T-helper 17 cell (primary cell): Measurements from ENCODE around the gene ASNSD1. TPM values are rescaled to one million over a fixed set of nuclear protein-coding genes. Genes with fewer than 3 reads are reported as not detected.
"Not testable (repeated sequence)": the region's sequence is repeated elsewhere in the genome, so short reads cannot be mapped to it uniquely, and the experiment has no call there.

Experiments used
- ATAC-seq: fragments of 150-1000 bp; cut with Tn5 transposase; 2 replicates; pipeline ENCODE4 v1.10.0; 2021; ENCODE audit warnings: mild to moderate bottlenecking, moderate library complexity
- DNase-seq, 3 donors: peaks; one replicate each; pipeline versions ENCODE4 v3.0.0 to v3.0.0-alpha.2; 2020 to 2021
- H3K9me3 ChIP-seq: one replicate; pipeline ENCODE4 v1.7.0; 2013; ENCODE audit warnings: low read length, mild to moderate bottlenecking; ENCODE audit not compliant: control insufficient read depth, poor library complexity, severe bottlenecking
- H3K27ac Mint-ChIP-seq: one replicate; pipeline ENCODE4 v1.8.0; 2022; ENCODE audit warnings: mild to moderate bottlenecking, moderate library complexity, mixed read lengths
- H3K27me3 Mint-ChIP-seq: one replicate; pipeline ENCODE4 v1.8.0; 2022; ENCODE audit warnings: mixed read lengths
- H3K36me3 Mint-ChIP-seq: one replicate; pipeline ENCODE4 v1.8.0; 2022; ENCODE audit warnings: low read depth, mixed read lengths
- H3K4me1 Mint-ChIP-seq: one replicate; pipeline ENCODE4 v1.8.0; 2022; ENCODE audit warnings: mild to moderate bottlenecking, mixed read lengths
- H3K4me3 Mint-ChIP-seq: one replicate; pipeline ENCODE4 v1.8.0; 2022; ENCODE audit warnings: mild to moderate bottlenecking, moderate library complexity, mixed read lengths
- total RNA-seq, 4 donors: library from RNA in 2 of 4; stranded (reverse) in 2 of 4; gene quantifications; one replicate each; pipeline ENCODE4 v1.2.3 and lab custom pipeline; 2022 to 2026

ASNSD1 gene
- total RNA-seq, 2 donors from 2014 or later = 34.2 to 40.4 TPM

DNA sequence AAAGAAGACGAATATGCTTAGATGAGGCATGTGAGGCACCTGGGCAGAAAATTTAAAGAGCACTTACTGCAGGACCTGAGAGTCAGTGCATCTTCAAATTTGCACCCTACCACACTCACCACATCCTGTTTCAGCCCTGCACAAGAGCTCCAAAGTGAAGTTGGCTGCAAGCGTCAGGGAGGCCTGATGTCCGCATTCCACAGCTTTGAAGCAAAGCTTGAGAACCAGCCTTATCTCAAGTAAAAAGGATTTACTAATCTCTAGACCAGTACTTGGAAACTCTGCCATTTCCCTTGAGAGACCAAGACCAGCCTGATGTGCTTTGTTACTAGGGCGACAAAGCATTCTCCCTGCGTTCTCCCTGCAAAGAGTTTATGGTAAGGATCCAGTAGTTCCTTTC is 3.4 kb upstream of the ASNSD1 start:
- no peaks in the 10 kb centered on the region for H3K36me3 Mint-ChIP-seq

DNA sequence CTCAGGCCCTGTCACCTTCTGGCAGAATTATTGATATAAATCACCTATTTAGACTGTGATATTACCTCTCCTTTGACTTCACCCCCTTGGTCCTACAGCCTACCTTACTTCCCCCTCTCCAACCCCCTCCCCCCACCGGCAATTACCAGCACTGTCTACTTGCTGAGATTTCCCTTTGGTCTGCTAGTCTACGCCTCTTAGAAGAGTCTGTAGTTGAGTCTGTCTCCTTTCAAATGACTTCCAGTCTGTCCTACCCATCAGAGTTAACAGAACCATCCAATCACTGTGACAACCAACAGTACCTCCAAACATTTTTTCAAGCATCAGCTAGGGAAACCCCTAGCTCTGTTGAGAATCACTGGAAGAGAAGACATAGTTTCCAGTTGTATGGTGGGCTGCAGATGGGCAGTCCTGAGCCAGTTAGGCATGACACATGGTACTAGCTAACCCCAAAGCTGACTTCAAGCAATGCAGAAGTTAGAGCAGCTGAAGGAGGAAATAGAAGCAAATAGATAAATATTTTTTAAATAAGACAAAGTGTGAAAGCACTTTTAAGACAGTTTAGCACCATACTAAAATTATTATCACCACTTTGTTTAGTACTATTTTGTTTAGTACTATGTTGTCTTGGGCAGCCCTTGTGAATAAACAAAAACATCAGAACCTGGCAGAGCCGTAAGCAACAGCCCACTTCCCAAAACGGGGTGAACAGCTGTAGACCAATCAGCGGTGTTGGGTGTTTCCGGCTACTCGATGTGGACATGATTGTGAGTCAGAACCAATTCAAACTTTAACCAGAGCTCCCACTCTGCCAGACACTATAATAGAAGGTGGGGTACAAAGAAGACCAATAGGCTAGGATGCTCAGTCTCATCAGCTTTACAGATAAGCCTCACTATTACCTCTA is 2.7 kb upstream of the ASNSD1 start:
- peak; percentile 5 for ATAC-seq
- H3K9me3 ChIP-seq = no peaks in the 10 kb centered on the region
- H3K4me3 Mint-ChIP-seq = peak overlapping the region; percentile 80
- no peak overlapping the region for H3K27ac Mint-ChIP-seq
- no peaks in the 10 kb centered on the region for H3K27me3 Mint-ChIP-seq
- no peak for DNase-seq
- peaks cover 31% of the 10 kb centered on the region for H3K4me1 Mint-ChIP-seq
- H3K36me3 Mint-ChIP-seq = no peaks in the 10 kb centered on the region

More for the DNA sequence above, 3.4 kb upstream of the ASNSD1 start:
- Mint-ChIP-seq H3K4me1 (peaks cover 28% of the 10 kb centered on the region), H3K4me3 (peak overlapping the region; percentile 80), H3K27ac (no peak overlapping the region), H3K27me3 (no peaks in the 10 kb centered on the region)
- ATAC-seq (peak; percentile 27), DNase-seq (peak in 1 of 3 donors; percentile 15)
- no peaks in the 10 kb centered on the region for H3K9me3 ChIP-seq

GRCh38 chr2:189659734-189660133 is 1.5 kb upstream of the ASNSD1 start:
- Mint-ChIP-seq H3K36me3 (no peaks in the 10 kb centered on the region), H3K4me3 (peak overlapping the region; percentile 12), H3K4me1 (peaks cover 34% of the 10 kb centered on the region), H3K27me3 (no peaks in the 10 kb centered on the region), H3K27ac (no peak overlapping the region)
- DNase-seq (no peak), ATAC-seq (no peak)
- H3K9me3 ChIP-seq = no peaks in the 10 kb centered on the region

- no peak for DNase-seq
- no peak overlapping the region for H3K27ac Mint-ChIP-seq
- H3K9me3 ChIP-seq = no peaks in the 10 kb centered on the region
- no peaks in the 10 kb centered on the region for H3K27me3 Mint-ChIP-seq
- no peaks in the 10 kb centered on the region for H3K36me3 Mint-ChIP-seq
- peaks cover 34% of the 10 kb centered on the region for H3K4me1 Mint-ChIP-seq
- ATAC-seq = no peak
- no peak overlapping the region for H3K4me3 Mint-ChIP-seq
Measured at GRCh38 chr2:189660803-189661147, 484 bp upstream of the ASNSD1 start.

GRCh38 chr2:189661957-189662321 is 680 bp downstream of the ASNSD1 start:
- H3K36me3 Mint-ChIP-seq = peaks cover 2% of the 10 kb centered on the region
- H3K4me1 Mint-ChIP-seq = peaks cover 30% of the 10 kb centered on the region
- H3K9me3 ChIP-seq = no peaks in the 10 kb centered on the region
- ATAC-seq (no peak), DNase-seq (no peak)
- no peak overlapping the region for H3K4me3 Mint-ChIP-seq
- H3K27me3 Mint-ChIP-seq = no peaks in the 10 kb centered on the region
- no peak overlapping the region for H3K27ac Mint-ChIP-seq

DNA sequence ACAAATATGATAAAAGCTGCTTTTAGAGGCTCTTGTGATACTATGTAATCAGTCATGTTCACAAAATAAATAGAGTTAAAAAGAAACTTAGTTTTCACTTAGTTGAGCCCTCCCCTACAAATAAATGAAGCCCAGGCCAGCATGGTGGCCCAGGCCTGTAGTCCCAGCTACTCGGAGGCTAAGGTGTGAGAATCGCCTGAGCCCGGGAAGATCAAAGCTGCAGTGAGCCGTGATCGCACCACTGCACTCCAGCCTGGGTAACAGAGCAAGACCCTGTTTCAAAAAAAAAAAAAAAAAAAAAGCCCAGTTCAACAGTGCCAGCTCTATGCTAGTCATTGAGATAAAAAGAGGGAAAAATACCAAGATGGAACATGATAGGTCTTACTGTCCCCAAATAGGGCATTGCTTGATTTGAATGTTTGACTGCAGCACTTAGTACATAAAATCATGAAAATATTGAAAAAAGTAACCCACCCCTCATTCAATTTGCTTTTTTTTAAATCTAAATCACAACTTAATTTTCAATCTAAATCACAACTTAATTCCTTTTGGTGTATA is 1.5 kb downstream of the ASNSD1 start:
- H3K4me3 Mint-ChIP-seq = no peak overlapping the region
- peaks cover 2% of the 10 kb centered on the region for H3K36me3 Mint-ChIP-seq
- no peak overlapping the region for H3K27ac Mint-ChIP-seq
- H3K9me3 ChIP-seq = no peaks in the 10 kb centered on the region
- DNase-seq (no peak), ATAC-seq (no peak)
- no peaks in the 10 kb centered on the region for H3K27me3 Mint-ChIP-seq
- peaks cover 26% of the 10 kb centered on the region for H3K4me1 Mint-ChIP-seq

DNA sequence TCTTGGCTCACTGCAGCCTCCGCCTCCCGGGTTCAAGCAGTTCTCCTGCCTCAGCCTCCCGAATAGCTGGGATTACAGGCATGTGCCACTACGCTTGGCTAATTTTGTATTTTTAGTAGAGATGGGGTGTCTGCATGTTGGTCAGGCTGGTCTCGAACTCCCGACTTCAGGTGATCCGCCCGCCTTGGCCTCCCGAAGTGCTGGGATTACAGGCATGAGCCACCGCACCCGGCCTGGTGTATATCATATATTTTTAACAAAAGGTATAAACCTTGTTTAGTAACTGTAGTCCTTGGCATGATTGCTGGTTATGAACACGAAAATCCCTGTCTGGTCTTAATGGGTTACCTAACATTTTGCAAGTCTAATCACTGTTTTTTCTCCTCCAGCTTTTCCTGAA is 2.1 kb downstream of the ASNSD1 start:
- not testable (repeated sequence) for H3K27me3 Mint-ChIP-seq, DNase-seq, ATAC-seq, H3K27ac Mint-ChIP-seq, H3K36me3 Mint-ChIP-seq, H3K9me3 ChIP-seq
- Mint-ChIP-seq H3K4me1 (peaks cover 23% of the 10 kb centered on the region), H3K4me3 (peak overlapping the region; percentile 28)

GRCh38 chr2:189669913-189670312 is 8.7 kb downstream of the ASNSD1 start:
- ATAC-seq (no peak), DNase-seq (no peak)
- no peak overlapping the region for H3K4me3 Mint-ChIP-seq
- H3K27me3 Mint-ChIP-seq = no peaks in the 10 kb centered on the region
- peaks cover 23% of the 10 kb centered on the region for H3K4me1 Mint-ChIP-seq
- no peak overlapping the region for H3K27ac Mint-ChIP-seq
- H3K9me3 ChIP-seq = no peaks in the 10 kb centered on the region
- peaks cover 9% of the 10 kb centered on the region for H3K36me3 Mint-ChIP-seq

GRCh38 chr2:189673661-189674373 is 12.6 kb downstream of the ASNSD1 start:
- ATAC-seq (no peak), DNase-seq (no peak)
- no peaks in the 10 kb centered on the region for H3K9me3 ChIP-seq
- Mint-ChIP-seq H3K36me3 (peaks cover 7% of the 10 kb centered on the region), H3K4me3 (peak overlapping the region; percentile 93), H3K4me1 (peaks cover 26% of the 10 kb centered on the region), H3K27me3 (no peaks in the 10 kb centered on the region), H3K27ac (peak overlapping the region; percentile 97)

DNA sequence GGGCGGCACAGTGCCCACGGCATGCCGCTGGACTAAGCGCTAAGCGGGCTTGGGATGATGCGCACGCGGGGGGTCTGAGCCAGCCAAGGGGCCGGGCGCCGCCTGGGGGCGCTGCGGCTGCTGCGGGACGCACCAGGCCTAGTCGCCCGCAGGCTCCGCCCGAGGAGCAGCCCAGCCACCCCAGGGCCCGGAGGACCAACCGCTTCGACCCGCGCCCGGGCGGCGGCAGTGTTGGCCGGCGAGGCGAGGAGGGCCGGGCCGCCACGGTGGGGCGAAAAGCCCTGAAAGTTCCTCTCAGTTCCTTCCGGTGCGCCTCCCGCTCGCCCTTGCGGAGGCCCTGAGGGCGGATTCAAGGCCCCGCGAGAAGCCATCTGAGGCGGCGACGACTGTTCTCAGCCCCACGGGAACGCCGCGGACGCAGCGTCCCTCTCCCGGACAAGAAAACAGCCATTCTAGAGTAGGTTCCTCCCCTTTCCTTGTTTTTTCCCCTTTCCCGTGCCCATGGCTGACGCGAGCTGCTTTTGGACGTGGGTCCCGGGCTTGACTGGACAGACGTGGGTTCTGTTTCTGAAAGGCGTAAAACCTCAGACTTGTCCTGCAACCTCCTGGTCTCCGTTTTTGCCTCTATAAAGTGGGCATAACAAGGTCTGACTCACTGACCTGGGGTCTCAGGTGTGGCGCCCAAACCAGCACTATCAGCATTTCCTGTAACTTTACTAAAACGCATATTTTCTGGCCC is 13.3 kb downstream of the ASNSD1 start, which contains the start of gene ANKAR:
Gene ANKAR, plus strand, starts transcription at position 297 of the 739 bp plus-strand sequence. CDS start 1,821 bp downstream, outside the sequence.
- Mint-ChIP-seq H3K36me3 (peaks cover 9% of the 10 kb centered on the region), H3K4me3 (peak within 1 kb of the TSS; percentile 93), H3K27me3 (no peaks in the 10 kb centered on the region), H3K4me1 (peaks cover 27% of the 10 kb centered on the region), H3K27ac (peak within 1 kb of the TSS; percentile 97)
- H3K9me3 ChIP-seq = no peaks in the 10 kb centered on the region
- ATAC-seq (peak; percentile 97), DNase-seq (peak; percentile 75 to 77 (median 76))

GRCh38 chr2:189676471-189676870 is 15.2 kb downstream of the ASNSD1 start:
- DNase-seq = no peak
- H3K27ac Mint-ChIP-seq = no peak overlapping the region
- H3K36me3 Mint-ChIP-seq = peaks cover 9% of the 10 kb centered on the region
- H3K27me3 Mint-ChIP-seq = no peaks in the 10 kb centered on the region
- ATAC-seq = no peak
- H3K4me3 Mint-ChIP-seq = no peak overlapping the region
- no peaks in the 10 kb centered on the region for H3K9me3 ChIP-seq
- peaks cover 38% of the 10 kb centered on the region for H3K4me1 Mint-ChIP-seq

DNA sequence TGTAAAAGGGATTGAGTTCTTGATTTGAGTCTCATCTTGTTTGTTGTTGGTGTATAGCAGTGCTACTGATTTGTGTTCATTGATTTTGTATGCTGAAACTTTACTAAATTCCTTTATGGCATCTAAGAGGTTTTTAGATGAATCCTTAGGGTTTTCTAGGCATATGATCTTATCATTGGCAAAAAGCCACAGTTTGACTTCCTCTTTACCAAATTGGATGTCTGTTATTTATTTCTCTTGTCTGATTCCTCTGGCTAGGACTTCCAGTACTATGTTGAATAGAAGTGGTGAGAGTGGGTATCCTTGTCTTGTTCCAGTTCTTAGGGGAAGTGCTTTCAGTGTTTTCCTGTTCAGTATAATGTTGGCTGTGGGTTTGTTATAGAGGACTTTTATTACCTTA is 18.0 kb downstream of the ASNSD1 start:
- Mint-ChIP-seq H3K36me3 (peaks cover 4% of the 10 kb centered on the region), H3K27ac (no peak overlapping the region), H3K4me1 (peaks cover 30% of the 10 kb centered on the region), H3K27me3 (no peaks in the 10 kb centered on the region), H3K4me3 (no peak overlapping the region)
- H3K9me3 ChIP-seq = no peaks in the 10 kb centered on the region
- no peak for DNase-seq
- no peak for ATAC-seq

- Mint-ChIP-seq H3K36me3 (peaks cover 4% of the 10 kb centered on the region), H3K4me1 (peaks cover 34% of the 10 kb centered on the region), H3K27ac (no peak overlapping the region), H3K27me3 (no peaks in the 10 kb centered on the region), H3K4me3 (no peak overlapping the region)
- DNase-seq (no peak), ATAC-seq (no peak)
- no peaks in the 10 kb centered on the region for H3K9me3 ChIP-seq
Measured at GRCh38 chr2:189681203-189681602, 19.9 kb downstream of the ASNSD1 start.
